CD4-positive, alpha-beta T cell (primary cell): ENCODE measurements around the gene H6PD. TPM values are rescaled to one million over a fixed set of nuclear protein-coding genes. Genes with fewer than 3 reads are reported as not detected.

Experiments used
- ATAC-seq: fragments of 200-7000 bp; cut with Tn5 transposase; one replicate; pipeline ENCODE4 v1.10.0; 2022; ENCODE audit warnings: mild to moderate bottlenecking; ENCODE audit not compliant: poor library complexity
- CTCF ChIA-PET: fragments of 350-600 bp; sonication (Branson Sonifier 250); formaldehyde crosslinking; loops from one replicate; lab custom pipeline; 2021; ENCODE audit warnings: antibody characterized with exemption, inconsistent platforms; lab: Charles Lee
- POLR2A ChIA-PET: fragments of 350-600 bp; sonication (Branson Sonifier 250); formaldehyde crosslinking; loops from one replicate; lab custom pipeline; 2021; ENCODE audit warnings: antibody characterized with exemption, inconsistent platforms; lab: Charles Lee
- DNase-seq, 14 experiments: peaks; one replicate each; pipeline ENCODE4 v3.0.0-alpha.2; 2013 to 2020; ENCODE audit warnings: mixed read lengths in 2 of 14
- H3K27ac ChIP-seq, 2 donors: one replicate each; pipeline versions ENCODE4 v1.5.1 to v1.7.0; 2013; ENCODE audit warnings: low read length in 2 of 2, low read depth in 1 of 2, mild to moderate bottlenecking in 1 of 2
- H3K27me3 ChIP-seq, 2 experiments: 1 replicate in 1 of 2; 2 replicates in 1 of 2; pipeline versions ENCODE4 v1.6.1 to v1.7.0; 2013; ENCODE audit warnings: low read length in 2 of 2, control low read depth in 1 of 2, mild to moderate bottlenecking in 1 of 2, moderate library complexity in 1 of 2; ENCODE audit not compliant: insufficient read depth in 2 of 2, control insufficient read depth in 1 of 2
- H3K36me3 ChIP-seq: one replicate; pipeline ENCODE4 v1.6.1; 2013; ENCODE audit warnings: low read length, control low read depth; ENCODE audit not compliant: insufficient read depth
- H3K4me1 ChIP-seq: one replicate; pipeline ENCODE4 v1.6.1; 2013; ENCODE audit warnings: low read length, control low read depth; ENCODE audit not compliant: insufficient read depth
- H3K4me3 ChIP-seq: one replicate; pipeline ENCODE4 v1.5.1; 2013; ENCODE audit warnings: mild to moderate bottlenecking, low read length, moderate library complexity
- H3K9me3 ChIP-seq, 2 experiments: 1 replicate in 1 of 2; 2 replicates in 1 of 2; pipeline versions ENCODE4 v1.6.1 to v1.7.0; 2013; ENCODE audit warnings: low read length in 2 of 2, mild to moderate bottlenecking in 2 of 2, control low read depth in 1 of 2, moderate library complexity in 1 of 2; ENCODE audit not compliant: control insufficient read depth in 1 of 2, insufficient read depth in 1 of 2
- H3K27ac Mint-ChIP-seq: one replicate; pipeline ENCODE4 v1.8.0; 2020; ENCODE audit warnings: mixed read lengths
- H3K27me3 Mint-ChIP-seq: one replicate; pipeline ENCODE4 v1.8.0; 2021; ENCODE audit warnings: mixed read lengths
- H3K36me3 Mint-ChIP-seq: one replicate; pipeline ENCODE4 v1.8.0; 2021; ENCODE audit warnings: low read depth, mixed read lengths
- H3K4me1 Mint-ChIP-seq: one replicate; pipeline ENCODE4 v1.8.0; 2021; ENCODE audit warnings: low read depth, mixed read lengths
- H3K4me3 Mint-ChIP-seq: one replicate; pipeline ENCODE4 v1.8.0; 2020; ENCODE audit warnings: mild to moderate bottlenecking, mixed read lengths
- H3K9me3 Mint-ChIP-seq: one replicate; pipeline ENCODE4 v1.8.0; 2020; ENCODE audit warnings: mixed read lengths
- intact Hi-C, 2 experiments: fragments of 100-400 bp; cut with DNase I in 1 of 2; cut with micrococcal nuclease in 1 of 2; formaldehyde crosslinking; loops; one replicate each; pipeline versions ENCODE4 v1.15.1 to v1.9.0; 2023 to 2025; cut with DNase I, micrococcal nuclease
- polyA plus RNA-seq, 2 donors: library from polyadenylated mRNA; unstranded; fragments of 120-200 nt; gene quantifications; one replicate each; pipeline ENCODE4 v1.2.1, GENCODE V29; 2013
- total RNA-seq, 174 experiments: library from RNA in 2 of 174; stranded (reverse) in 2 of 174; gene quantifications; one replicate each; pipeline ENCODE4 v1.2.3 and lab custom pipeline; 2021 to 2026
- TF ChIP-seq, protein P1 (sequence below): fragments of 200-600 bp; IDR thresholded peaks from one replicate; pipeline ENCODE4 v1.8.0; 2022; ENCODE audit warnings: antibody characterized with exemption, mild to moderate bottlenecking

The H6PD gene, protein sequence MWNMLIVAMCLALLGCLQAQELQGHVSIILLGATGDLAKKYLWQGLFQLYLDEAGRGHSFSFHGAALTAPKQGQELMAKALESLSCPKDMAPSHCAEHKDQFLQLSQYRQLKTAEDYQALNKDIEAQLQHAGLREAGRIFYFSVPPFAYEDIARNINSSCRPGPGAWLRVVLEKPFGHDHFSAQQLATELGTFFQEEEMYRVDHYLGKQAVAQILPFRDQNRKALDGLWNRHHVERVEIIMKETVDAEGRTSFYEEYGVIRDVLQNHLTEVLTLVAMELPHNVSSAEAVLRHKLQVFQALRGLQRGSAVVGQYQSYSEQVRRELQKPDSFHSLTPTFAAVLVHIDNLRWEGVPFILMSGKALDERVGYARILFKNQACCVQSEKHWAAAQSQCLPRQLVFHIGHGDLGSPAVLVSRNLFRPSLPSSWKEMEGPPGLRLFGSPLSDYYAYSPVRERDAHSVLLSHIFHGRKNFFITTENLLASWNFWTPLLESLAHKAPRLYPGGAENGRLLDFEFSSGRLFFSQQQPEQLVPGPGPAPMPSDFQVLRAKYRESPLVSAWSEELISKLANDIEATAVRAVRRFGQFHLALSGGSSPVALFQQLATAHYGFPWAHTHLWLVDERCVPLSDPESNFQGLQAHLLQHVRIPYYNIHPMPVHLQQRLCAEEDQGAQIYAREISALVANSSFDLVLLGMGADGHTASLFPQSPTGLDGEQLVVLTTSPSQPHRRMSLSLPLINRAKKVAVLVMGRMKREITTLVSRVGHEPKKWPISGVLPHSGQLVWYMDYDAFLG
- total RNA-seq (10 to 100 TPM; 13.6 to 13.9 TPM), total RNA-seq (lab: John Stamatoyannopoulos, UW) (18.8 to 151 (median 67.1) reads per million in 172 experiments)
- polyA plus RNA-seq (2013, experiment 1 of 2) = 20.8 TPM
- polyA plus RNA-seq (2013, experiment 2 of 2) = 19.5 TPM

DNA sequence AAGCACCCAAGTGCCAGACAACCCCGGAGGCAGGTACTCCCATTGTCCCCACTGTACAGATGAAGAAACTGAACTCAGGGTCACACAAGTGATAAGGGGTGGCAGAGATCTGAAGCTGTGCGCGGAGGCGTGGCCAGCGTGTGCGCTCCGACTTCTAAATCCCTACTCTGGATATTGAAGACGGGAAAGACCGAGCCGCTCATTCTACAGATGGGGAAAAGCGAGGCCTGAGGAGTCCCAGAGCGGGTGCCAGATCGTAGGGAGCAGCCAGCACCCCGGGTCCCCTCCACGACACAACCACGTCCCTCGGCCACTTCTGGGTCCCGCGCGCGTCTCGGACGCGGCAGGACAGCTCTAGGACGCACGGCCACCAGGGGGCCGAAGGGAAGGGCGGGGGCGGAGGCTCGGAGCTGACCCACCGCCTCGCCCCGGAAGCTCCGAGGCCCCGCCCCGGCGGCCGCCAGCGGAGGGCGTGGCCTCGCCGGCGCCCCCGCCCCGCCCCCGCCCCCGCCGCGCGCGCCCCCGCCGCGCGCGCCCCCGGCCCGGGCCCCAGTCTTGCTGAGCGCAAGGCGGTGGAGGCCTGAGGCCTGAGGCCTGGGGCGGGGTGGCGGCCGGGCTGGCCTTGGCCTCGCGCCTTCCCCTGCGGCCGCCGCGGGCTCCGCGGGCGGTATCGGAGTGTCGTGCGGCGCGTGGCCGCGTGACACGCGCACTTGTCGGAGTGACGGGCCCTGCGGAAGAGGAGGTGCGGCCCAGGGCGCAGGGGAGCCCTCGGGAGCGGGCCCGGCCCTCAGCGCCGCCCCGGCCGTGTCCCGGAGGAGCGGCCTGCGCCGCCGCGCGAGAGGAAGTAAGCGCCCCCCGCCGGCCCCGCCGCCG is at the start of gene H6PD:
Gene H6PD, plus strand, starts transcription at position 552 of the 873 bp plus-strand sequence. CDS start 10,161 bp downstream, outside the sequence.
- peaks cover 41% of the 10 kb centered on the region for H3K4me1 ChIP-seq
- H3K27me3 ChIP-seq = no peaks in the 10 kb centered on the region
- H3K4me3 Mint-ChIP-seq = peak within 1 kb of the TSS; percentile 97
- no peaks in the 10 kb centered on the region for H3K27me3 Mint-ChIP-seq
- TF ChIP-seq, protein P1, sequence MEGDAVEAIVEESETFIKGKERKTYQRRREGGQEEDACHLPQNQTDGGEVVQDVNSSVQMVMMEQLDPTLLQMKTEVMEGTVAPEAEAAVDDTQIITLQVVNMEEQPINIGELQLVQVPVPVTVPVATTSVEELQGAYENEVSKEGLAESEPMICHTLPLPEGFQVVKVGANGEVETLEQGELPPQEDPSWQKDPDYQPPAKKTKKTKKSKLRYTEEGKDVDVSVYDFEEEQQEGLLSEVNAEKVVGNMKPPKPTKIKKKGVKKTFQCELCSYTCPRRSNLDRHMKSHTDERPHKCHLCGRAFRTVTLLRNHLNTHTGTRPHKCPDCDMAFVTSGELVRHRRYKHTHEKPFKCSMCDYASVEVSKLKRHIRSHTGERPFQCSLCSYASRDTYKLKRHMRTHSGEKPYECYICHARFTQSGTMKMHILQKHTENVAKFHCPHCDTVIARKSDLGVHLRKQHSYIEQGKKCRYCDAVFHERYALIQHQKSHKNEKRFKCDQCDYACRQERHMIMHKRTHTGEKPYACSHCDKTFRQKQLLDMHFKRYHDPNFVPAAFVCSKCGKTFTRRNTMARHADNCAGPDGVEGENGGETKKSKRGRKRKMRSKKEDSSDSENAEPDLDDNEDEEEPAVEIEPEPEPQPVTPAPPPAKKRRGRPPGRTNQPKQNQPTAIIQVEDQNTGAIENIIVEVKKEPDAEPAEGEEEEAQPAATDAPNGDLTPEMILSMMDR = peak; percentile 14
- peak within 1 kb of the TSS; percentile 59 to 68 for H3K27ac ChIP-seq
- H3K9me3 Mint-ChIP-seq = no peaks in the 10 kb centered on the region
- ChIA-PET POLR2A (interaction anchor here (0.7 to 1.6 kb wide), 11 partner anchors 10 to 676 kb away, joined by 3 to 6 read pairs (median 4); partner anchors contain the start of gene PIK3CD), CTCF (interaction anchor here (0.6 to 1.5 kb wide), 11 partner anchors 10 to 355 kb away, joined by 3 to 7 read pairs (median 3); partner anchors contain the start of gene GPR157)
- no peaks in the 10 kb centered on the region for H3K36me3 ChIP-seq
- intact Hi-C loops = loop anchor here in 1 of 2 experiments (2.0 to 10.0 kb wide), 9 partner anchors 58 to 1240 kb away; partner anchors contain the start of genes DFFA, GPR157, PEX14 and RERE
- peak; percentile 80 for ATAC-seq
- peak within 1 kb of the TSS; percentile 78 for H3K4me3 ChIP-seq
- peaks cover 4% of the 10 kb centered on the region for H3K36me3 Mint-ChIP-seq
- H3K27ac Mint-ChIP-seq = peak within 1 kb of the TSS; percentile 87
- peaks cover 37% of the 10 kb centered on the region for H3K4me1 Mint-ChIP-seq
- no peaks in the 10 kb centered on the region for H3K9me3 ChIP-seq
- peak; percentile 39 to 91 (median 66) for DNase-seq

DNA sequence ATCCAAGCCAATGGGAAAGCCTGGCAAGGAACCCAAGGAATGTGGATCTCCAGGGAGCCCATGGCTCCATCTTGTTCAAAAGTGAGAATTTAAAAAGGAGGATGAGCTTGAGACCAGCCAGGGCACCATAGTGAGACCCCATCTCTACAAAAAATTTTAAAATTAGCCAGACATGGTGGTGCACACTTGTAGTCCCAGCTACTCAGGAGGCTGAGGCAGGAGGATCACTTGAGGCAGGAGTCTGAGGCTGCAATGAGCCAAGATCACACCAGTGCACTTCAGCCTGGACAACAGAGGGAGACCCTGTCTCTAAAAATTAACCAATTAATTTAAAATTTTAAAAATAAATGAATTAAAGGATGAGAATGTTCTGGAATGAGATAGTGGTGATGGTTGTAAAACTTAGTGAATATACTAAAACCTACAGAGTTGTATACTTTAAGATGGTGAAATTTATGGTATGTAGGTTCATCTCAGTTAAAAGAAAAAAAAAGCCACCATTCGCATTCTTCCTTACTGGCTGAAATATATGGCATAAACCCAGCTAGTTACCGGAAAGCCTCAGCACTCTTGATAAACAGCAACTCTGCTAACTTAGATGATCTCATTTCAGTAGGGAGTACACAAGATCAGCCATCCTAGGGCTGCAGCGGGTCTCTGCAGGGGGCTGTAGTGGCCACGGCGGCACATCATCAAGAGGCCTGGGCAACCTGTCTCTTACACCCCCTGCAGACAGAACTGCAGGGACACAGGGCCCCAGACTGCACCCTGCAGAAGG is 48.3 kb upstream of the H6PD start:
- intact Hi-C loops = no loop called here
- CTCF ChIA-PET = interaction anchor here (1.4 kb wide), 1 partner anchor 76 kb away, joined by 3 read pairs; no protein-coding TSS in a partner anchor
- TF ChIP-seq, protein P1 = no peak

More for the DNA sequence above, 48.3 kb upstream of the H6PD start:
- H3K4me3 ChIP-seq = no peak overlapping the region
- Mint-ChIP-seq H3K9me3 (no peaks in the 10 kb centered on the region), H3K27me3 (peaks cover 45% of the 10 kb centered on the region), H3K36me3 (no peaks in the 10 kb centered on the region), H3K27ac (no peak overlapping the region), H3K4me3 (no peak overlapping the region), H3K4me1 (peaks cover 5% of the 10 kb centered on the region)
- no peak for ATAC-seq
- POLR2A ChIA-PET = no interaction called here
- H3K27ac ChIP-seq = no peak overlapping the region
- H3K27me3 ChIP-seq = peaks cover 24% of the 10 kb centered on the region in 2 experiments
- H3K36me3 ChIP-seq = no peaks in the 10 kb centered on the region
- peaks cover 13% of the 10 kb centered on the region for H3K4me1 ChIP-seq
- DNase-seq = no peak
- H3K9me3 ChIP-seq = peaks cover 0 to under 1% of the 10 kb centered on the region in 2 experiments
